ENCODE data around the gene TYROBP.
"Not testable (repeated sequence)": the region's sequence is repeated elsewhere in the genome, so short reads cannot be mapped to it uniquely, and the experiment has no call there.

The TYROBP gene

DNA sequence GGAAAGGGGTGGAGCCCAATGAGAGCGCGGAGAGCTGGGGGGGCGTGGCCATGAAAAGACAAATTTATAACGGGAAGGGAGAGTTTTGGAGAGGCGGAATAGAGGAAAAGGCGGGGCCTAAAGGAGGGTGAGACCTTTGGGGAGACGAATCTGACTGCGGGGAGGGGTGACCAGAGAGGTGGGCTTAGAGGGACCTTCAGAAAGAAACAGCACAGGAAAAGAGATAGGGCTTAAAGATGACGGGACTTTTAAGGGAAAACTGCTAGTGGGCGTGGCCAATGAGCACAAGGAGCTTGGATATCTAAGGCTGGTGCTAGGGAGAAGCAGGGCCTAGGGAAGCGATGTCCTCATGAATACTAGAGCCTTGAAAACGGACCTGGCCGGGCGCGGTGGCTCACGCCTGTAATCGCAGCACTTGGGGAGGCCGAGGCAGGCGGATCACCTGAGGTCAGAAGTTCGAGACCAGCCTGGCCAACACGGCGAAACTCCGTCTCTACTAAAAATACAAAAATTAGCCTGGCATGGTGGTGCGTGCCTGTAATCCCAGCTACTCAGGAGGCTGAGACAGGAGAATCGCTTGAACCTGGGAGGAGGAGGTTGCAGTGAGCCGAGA lies 37.9 kb downstream of the TYROBP start:
- not testable (repeated sequence) for DNase-seq (ENCODE audit: low spot score)

DNA sequence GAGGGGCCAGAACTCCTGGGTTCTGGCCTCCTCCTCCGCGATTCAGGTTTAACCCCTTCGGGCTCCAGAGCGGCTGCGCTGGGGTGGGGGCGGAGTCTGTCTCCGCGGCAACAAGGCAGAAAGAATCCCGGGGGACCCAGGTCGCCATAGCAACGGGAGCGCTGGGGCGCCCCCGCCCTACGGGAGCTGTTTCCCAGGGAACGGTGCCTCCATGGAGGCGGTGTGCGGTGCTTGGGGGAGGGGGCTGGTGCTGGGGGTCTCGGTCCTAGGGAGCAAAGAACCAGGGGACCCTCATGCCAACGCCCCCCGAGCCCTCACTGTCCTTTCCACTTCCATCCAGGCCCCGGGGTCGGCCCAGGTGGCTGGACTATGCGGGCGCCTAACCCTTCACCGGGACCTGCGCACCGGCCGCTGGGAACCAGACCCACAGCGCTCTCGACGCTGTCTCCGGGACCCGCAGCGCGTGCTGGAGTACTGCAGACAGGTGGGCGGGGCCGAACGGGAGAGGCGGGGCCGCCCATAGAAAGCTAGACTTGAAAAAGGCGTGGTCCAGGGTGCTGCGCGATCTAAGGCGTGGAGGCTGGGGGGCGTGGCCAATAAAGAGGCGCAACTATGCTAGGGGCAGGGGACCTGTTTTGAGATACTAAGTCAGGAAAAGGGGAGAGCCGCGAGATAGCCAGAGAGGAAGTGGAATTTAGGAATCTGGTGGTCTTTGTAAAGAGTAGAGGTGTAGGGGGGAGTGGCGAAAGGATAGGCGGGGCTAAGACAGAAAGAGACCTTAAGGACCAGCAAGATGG lies 38.6 kb downstream of the TYROBP start:
- DNase-seq (ENCODE audit: low spot score), result no peak

DNA sequence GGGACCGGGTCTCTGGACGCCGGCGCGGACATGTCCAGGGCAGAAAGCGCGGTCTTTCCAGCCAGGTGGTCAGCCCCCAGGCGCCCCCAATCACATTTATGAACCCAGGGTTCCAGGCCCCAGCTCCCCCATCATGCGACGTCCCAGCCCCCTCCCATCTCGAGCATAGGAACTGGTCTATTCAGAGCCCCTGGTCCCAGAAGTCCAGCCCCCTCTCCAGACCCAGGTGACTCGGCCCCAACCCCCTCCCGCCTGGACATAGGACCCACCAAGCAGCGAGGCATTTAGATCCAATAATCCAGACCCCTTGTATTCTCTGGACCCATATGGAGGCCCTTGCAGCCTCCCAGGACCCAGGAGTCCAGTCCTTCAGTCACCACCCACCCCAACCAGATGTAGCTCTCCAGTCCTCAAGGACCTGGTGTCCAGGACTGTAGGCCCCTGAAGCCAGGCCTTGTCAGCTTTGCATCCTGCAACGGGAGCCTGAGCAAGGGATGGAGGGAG lies 39.2 kb downstream of the TYROBP start:
- no peak for DNase-seq (ENCODE audit: low spot score)

DNA sequence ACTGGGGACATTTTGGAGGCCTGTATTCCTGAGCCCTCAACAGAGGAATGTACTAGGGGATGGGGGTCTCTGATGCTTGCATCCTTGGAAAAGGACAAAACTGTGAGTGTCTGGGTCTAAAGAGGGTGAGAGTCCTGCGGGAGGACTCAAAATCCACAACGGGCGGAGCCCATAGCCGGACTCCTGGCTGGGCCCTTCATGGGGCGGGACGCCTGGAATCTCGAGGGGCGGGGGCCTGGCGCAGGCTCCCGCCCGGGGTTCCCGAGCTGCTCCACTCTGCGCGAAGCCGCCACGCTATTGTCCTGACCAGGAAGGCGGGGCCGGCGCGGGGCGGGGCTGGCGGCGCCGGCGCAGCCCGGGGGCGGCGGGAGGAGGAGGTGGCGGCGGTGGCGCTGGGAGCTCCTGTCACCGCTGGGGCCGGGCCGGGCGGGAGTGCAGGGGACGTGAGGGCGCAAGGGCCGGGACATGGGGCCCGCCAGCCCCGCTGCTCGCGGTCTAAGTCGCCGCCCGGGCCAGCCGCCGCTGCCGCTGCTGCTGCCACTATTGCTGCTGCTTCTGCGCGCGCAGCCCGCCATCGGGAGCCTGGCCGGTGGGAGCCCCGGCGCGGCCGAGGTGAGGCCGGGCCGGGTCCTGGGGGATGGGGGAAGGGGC lies 39.8 kb downstream of the TYROBP start, which contains the start of gene APLP1:
TSS of gene APLP1 (plus strand) at position 403 of the 651 bp plus-strand sequence. CDS start at position 466, 63 bp downstream.
- peak; percentile 74 for DNase-seq (ENCODE audit: low spot score)

DNA sequence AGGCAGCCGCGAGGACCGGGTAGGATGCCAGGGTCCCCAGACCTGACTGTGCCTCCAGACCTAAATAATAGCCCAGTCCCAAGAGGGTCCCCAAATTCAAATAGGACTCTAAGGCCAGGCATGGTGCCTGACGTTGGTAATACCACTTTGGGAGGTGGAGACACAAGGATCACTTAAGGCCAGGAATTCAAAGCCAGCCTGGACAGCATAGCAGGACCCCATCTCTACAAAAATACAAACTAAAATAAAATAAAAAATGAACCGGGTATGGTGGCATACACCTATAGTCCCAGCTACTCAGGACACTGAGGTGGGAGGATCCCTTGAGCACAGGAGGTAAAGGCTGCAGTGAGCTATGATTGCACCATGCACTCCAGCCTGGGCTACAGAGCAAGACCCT lies 45.1 kb downstream of the TYROBP start:
- no peak for DNase-seq (ENCODE audit: low spot score)

DNA sequence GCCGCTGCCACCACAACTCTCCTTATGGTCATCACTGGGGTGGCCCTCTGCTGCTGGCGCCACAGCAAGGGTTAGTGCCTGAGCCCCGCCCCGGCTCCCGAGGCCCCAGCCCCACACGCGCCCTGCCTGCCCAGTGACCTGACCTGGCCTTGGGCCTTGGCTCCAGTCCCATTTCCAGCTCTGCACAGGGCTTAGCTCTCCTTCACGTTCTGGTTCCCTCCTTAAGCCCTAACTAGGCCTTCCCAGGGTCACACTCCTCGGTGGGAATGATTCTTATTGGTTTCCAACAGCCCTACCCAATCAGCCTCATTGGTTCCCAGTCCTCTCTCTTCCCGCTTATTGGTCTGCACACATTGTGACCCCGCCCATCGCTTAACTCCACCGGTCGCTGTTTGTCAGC lies 45.6 kb downstream of the TYROBP start:
- DNase-seq (ENCODE audit: low spot score), result no peak

DNA sequence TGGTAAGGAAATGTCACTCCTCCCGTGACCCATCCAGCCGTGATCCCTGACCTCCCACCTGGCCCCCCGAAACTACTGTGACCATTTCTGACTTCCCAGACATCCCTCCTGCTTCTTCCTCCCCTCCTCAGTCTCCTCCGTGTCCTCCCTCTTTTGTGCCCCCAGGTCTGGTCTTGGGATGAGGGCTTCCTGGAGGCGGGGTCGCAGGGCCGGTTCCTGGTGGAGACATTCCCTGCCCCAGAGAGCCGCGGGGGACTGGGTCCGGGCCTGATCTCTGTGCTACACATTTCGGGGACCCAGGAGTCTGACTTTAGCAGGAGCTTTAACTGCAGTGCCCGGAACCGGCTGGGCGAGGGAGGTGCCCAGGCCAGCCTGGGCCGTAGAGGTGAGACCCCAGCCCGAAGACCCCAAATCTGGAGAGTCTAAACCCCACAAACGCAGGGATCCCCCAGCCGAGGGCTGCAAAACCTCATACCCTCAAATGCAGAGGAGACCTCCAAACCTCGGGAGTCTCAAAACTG lies 46.4 kb downstream of the TYROBP start:
- no peak for DNase-seq (ENCODE audit: low spot score)

DNA sequence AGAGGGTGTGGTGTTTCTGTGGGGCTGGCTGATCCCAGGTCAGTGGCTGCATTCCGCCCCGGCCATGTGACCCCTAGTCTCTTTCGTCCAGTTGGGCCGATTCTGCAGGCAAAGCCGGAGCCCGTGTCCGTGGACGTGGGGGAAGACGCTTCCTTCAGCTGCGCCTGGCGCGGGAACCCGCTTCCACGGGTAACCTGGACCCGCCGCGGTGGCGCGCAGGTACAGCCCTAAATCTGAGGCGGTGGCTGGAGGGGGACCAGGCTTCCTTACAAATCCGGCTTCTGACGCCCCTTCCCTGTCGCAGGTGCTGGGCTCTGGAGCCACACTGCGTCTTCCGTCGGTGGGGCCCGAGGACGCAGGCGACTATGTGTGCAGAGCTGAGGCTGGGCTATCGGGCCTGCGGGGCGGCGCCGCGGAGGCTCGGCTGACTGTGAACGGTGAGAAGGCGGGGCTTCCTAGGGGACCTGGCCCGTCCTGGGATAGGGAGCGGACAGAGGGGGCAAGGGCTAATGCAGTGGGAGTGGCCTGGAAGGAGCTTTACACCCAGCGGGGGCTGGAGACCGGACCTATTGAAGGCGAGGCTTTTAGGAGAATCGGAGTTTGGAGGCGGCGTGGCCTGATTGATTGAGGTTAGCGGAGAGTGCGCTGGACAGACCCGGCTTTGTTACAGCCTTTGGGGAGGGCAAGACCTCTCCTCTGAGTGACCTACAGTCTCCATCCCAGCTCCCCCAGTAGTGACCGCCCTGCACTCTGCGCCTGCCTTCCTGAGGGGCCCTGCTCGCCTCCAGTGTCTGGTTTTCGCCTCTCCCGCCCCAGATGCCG lies 47.1 kb downstream of the TYROBP start:
- DNase-seq (ENCODE audit: low spot score), result peak; percentile 97

DNA sequence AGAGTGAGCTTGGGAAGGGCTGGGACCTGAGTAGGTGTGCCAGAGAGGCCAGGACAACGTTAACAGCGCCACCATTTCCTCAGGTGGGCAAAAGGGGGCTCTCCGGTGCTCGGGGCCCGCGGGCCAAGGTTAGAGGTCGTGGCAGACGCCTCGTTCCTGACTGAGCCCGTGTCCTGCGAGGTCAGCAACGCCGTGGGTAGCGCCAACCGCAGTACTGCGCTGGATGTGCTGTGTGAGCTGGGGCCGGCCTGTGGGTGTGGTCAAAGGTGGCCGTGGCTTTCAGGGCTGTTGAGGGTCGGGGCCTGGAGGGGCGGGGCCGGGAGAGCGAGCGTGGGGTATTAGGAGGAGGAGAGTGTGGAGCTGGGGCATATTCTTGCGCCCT lies 47.7 kb downstream of the TYROBP start:
- no peak for DNase-seq (ENCODE audit: low spot score)

DNA sequence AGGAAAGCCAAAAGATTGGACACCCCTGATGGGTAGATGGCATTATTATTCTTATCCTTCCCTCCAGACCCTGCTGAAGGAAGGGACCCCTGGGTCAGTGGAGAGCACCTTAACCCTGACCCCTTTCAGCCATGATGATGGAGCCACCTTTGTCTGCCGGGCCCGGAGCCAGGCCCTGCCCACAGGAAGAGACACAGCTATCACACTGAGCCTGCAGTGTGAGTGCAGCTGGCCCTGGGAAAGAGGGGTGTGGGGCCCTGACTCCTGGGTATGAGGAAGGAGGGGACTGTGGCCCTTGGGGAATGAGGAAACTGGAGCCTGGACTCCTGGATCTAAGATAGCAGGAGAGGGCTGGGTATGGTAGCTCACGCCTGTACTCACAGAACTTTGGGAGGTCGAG lies 48.7 kb downstream of the TYROBP start:
- DNase-seq (ENCODE audit: low spot score), result no peak

DNA sequence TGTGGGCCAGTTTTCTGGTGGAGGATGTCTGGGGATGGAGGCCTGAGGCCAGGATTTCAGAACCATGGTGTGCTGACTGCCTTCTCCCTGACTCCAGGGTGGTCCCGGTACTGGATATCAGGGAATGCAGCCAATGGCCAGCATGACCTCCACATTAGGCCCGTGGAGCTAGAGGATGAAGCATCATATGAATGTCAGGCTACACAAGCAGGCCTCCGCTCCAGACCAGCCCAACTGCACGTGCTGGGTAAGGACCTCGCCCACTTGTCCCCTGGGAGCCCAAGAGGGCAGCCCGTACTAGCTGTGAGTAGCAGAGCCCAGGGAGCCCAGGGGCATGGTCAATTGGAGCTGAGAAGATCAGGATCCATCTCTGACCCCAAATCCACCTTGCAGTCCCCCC lies 49.8 kb downstream of the TYROBP start:
- no peak for DNase-seq (ENCODE audit: low spot score)

DNA sequence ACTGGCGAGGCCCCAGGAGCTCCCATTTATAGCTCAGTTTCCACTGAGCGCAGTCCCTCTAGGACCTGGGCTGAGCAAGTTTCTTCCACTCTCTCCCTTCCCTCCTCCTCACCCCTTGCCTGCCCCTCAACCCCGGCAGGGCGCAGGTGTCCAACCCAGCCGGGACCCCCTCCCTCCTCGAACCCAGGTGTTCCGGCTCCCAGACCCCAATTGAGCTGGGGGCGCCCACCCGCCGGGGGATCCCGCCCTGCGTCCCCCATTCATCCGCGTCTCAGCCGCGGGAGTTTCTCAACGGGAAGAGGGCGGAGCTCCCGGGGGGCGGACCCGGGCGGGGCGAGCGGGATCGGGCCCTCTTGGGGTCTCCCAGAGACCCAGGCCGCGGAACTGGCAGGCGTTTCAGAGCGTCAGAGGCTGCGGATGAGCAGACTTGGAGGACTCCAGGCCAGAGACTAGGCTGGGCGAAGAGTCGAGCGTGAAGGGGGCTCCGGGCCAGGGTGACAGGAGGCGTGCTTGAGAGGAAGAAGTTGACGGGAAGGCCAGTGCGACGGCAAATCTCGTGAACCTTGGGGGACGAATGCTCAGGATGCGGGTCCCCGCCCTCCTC lies 51.4 kb downstream of the TYROBP start, which contains the start of gene KIRREL2:
TSS of gene KIRREL2 (plus strand) at position 366 of the 604 bp plus-strand sequence. CDS start at position 575, 209 bp downstream.
- DNase-seq (ENCODE audit: low spot score), result no peak

Data from HuH-7 (cell line).